Measurements from ENCODE around the gene PKP1.
"Not testable (repeated sequence)": the region's sequence is repeated elsewhere in the genome, so short reads cannot be mapped to it uniquely, and the experiment has no call there.

Gene PKP1, protein sequence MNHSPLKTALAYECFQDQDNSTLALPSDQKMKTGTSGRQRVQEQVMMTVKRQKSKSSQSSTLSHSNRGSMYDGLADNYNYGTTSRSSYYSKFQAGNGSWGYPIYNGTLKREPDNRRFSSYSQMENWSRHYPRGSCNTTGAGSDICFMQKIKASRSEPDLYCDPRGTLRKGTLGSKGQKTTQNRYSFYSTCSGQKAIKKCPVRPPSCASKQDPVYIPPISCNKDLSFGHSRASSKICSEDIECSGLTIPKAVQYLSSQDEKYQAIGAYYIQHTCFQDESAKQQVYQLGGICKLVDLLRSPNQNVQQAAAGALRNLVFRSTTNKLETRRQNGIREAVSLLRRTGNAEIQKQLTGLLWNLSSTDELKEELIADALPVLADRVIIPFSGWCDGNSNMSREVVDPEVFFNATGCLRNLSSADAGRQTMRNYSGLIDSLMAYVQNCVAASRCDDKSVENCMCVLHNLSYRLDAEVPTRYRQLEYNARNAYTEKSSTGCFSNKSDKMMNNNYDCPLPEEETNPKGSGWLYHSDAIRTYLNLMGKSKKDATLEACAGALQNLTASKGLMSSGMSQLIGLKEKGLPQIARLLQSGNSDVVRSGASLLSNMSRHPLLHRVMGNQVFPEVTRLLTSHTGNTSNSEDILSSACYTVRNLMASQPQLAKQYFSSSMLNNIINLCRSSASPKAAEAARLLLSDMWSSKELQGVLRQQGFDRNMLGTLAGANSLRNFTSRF

GRCh38 chr1:201282931-201283829 is at the start of gene PKP1:
Gene PKP1, plus strand, starts transcription at chr1:201283506. Its CDS starts 197 bp downstream, at chr1:201283703.
- DNase-seq (ENCODE audit: low read depth), result no peak

DNA sequence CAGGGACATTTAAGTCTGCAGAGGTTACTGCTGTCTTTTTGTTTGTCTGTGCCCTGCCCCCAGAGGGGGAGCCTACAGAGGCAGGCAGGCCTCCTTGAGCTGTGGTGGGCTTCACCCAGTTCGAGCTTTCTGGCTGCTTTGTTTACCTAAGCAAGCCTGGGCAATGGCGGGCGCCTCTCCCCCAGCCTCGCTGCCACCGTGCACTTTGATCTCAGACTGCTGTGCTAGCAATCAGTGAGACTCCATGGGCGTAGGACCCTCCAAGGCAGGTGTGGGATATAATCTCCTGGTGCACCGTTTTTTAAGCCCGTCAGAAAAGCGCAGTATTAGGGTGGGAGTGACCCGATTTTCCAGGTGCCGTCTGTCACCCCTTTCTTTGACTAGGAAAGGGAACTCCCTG is 43.7 kb upstream of the PKP1 start:
- not testable (repeated sequence) for DNase-seq (ENCODE audit: low read depth)

DNA sequence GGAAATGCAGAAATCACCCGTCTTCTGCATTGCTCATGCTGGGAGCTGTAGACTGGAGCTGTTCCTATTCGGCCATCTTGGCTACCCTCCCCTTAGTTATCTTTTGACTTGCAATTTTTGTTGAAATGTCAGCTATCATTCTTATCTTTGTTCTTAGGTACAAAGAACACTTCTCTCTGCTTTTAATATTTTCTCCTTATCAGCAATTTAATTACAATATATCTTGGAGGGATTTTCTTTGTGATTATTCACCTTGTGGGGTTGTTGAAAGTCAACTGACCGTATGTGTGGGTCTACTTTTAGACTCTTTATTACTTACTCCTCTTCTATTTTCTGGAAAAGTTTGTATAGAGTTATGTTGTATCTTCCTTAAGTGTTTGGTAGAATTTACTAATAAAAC is 43.1 kb upstream of the PKP1 start:
- DNase-seq (ENCODE audit: low read depth), result no peak

- DNase-seq (ENCODE audit: low read depth), result no peak
These were observed 41.6 kb upstream of the PKP1 start for GRCh38 chr1:201241736-201242135.

- no peak for DNase-seq (ENCODE audit: low read depth)
These were observed 38.2 kb upstream of the PKP1 start for GRCh38 chr1:201245082-201245481.

- no peak for DNase-seq (ENCODE audit: low read depth)
These were observed 34.4 kb upstream of the PKP1 start for GRCh38 chr1:201248721-201249559.

- no peak for DNase-seq (ENCODE audit: low read depth)
These were observed 32.8 kb upstream of the PKP1 start for GRCh38 chr1:201250326-201251011.

- DNase-seq (ENCODE audit: low read depth), result no peak
These were observed 31.9 kb upstream of the PKP1 start for GRCh38 chr1:201251411-201251810.

GRCh38 chr1:201251851-201252430 is 31.4 kb upstream of the PKP1 start:
- no peak for DNase-seq (ENCODE audit: low read depth)

DNA sequence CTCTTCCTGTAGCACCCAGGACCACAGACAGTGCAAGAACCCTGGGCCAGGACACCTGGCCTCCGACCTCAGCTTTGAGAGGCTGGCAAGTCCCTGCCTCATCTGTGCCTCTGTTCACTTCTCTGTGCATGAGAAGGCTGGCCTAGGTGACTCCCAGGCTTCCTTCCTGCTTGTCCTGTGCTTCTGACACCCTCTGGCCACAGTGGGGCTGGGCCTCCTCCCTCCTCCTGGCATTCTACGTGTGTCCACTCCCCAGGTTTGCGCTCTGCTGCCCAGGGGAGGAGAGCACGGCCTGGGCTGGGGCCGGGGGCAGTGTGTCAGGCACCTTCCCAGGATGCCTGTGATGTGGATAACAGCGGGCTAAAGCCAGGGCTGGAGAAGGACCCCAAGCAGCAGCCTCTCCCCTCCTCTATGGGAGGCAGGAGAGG is 30.3 kb upstream of the PKP1 start:
- no peak for DNase-seq (ENCODE audit: low read depth)

DNA sequence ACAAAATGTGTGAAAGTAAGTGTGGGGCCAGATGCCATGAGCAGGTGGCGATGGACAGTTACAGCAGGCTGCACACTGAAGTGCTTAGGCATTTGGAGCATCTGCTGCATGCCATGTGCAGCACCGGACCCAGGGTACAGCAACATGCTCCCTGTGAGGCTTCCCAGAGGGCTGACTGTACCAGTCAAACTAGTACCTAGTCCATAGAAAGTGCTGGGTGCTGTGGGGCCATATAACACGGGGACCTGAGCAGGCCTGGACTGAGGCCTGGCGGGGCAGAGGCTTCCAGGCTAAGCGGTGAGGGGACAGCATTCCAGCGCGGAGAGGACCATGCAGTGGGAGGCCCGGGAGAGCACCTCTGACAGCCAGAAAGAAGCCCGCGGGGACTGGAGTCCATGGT is 29.9 kb upstream of the PKP1 start:
- DNase-seq (ENCODE audit: low read depth), result no peak

DNA sequence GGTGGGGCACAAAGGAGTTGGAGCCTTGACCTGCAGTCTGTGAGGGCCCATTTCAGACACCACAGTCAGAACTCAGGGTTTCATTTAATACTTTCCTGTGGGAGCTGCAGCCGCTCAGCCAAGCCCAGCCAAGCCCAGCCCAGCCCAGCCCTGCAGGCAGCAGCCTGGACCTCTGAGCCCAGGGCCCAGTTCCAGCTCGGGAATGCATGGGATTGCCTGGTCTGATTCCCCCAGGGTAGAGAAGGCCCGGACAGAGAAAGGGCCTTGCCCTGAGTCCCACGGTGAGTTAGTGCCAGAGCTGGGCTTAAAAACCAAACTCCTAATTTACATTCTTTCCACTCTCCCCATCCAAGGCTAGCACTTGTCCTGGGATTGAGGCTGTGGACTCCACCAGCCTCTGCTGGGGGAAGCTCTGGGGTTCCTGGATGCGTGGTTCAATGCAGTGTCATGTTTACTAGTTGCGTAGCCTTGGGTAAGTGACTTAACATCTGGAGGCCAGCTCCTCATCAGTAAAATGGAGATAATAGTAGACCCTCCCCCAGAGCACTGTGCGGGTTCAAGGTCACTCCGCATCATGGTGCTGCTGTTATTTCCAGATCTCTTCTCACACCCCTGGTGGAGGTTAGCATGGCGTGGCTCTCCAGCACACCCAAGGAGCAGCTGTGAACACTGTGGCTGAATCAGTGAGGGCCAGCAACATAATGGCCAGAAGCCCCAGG is 29.2 kb upstream of the PKP1 start:
- DNase-seq (ENCODE audit: low read depth), result no peak

- DNase-seq (ENCODE audit: low read depth), result peak; percentile 32
These were observed 28.5 kb upstream of the PKP1 start for GRCh38 chr1:201254625-201255478.

- DNase-seq (ENCODE audit: low read depth), result no peak
These were observed 27.6 kb upstream of the PKP1 start for GRCh38 chr1:201255479-201256362.

DNA sequence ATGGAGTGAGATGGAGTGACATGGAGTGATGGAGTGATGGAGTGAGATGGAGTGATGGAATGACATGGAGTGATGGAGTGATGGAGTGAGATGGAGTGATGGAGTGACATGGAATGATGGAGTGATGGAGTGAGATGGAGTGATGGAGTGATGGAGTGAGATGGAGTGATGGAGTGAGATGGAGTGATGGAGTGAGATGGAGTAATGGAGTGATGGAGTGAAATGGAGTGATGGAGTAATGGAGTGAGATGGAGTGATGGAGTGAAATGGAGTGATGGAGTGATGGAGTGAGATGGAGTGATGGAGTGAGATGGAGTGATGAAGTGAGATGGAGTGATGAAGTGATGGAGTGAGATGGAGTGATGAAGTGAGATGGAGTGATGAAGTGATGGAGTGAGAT is 25.2 kb upstream of the PKP1 start:
- not testable (repeated sequence) for DNase-seq (ENCODE audit: low read depth)

GRCh38 chr1:201258763-201259230 is 24.5 kb upstream of the PKP1 start:
- no peak for DNase-seq (ENCODE audit: low read depth)

DNA sequence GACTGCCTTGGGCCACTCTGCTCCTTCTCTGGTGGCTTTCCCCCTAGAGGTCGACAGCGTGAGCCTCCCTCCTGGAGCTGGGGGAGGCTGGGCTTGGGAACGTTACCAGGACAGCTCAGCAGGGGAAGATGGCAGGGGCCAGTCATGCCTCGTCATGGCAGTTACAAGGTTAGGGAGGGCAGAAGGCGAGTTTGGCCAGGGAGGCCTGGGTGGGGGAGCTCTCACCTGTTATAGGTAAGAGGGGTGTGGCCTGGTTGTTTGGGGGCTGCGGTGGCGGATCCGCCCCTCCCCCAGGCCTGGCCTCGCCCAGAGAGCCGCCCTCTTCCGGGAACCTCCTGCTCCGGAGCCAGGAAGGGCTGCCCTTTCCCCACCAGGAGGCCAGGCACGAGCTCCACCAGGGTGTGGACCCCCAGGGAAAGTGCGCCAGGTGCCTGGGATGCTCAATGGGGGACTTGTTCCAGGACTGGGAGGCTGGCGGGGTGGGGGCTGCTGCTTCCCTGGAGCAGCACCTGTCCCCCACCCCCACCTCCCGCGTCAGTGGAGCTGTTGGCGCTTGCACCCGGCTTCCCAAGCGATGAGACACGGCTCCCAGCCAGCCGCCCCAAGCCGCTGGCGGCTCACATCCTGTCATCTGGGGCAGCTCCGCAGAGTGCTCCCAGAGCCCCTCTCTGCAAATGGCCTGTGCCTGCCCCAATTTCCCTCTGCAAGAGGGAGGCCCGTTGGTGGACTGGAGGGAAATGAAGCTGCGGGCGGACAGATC is 23.6 kb upstream of the PKP1 start:
- no peak for DNase-seq (ENCODE audit: low read depth)

Measured in stimulated activated CD8-positive, alpha-beta memory T cell treated with anti-CD3 and anti-CD28 coated beads, Interleukin-12 subunit alpha, Interleukin-12 subunit beta, amount 100 ng/mL, for 1 hour (primary cell).